OCI-LY1 (cell line): Measurements from ENCODE around the gene ANKMY1.

Experiments
- H2AFZ ChIP-seq: fragments of 200-600 bp; sonication (generic), shearing (Covaris generic); 2 replicates; pipeline ENCODE4 v1.6.0; 2014; ENCODE audit warnings: antibody characterized with exemption, mild to moderate bottlenecking, low read length
- H3F3A ChIP-seq: fragments of 200-600 bp; sonication (generic), shearing (Covaris generic); 2 replicates; pipeline ENCODE4 v1.6.0; 2014; ENCODE audit warnings: mild to moderate bottlenecking, antibody characterized with exemption, low read length, moderate library complexity; ENCODE audit not compliant: insufficient read depth
- H3K27ac ChIP-seq: fragments of 200-600 bp; sonication (generic); 2 replicates; pipeline ENCODE4 v1.5.1; 2014; ENCODE audit warnings: low read length, mixed run types, mild to moderate bottlenecking, low read depth; ENCODE audit not compliant: poor library complexity, severe bottlenecking
- H3K27me3 ChIP-seq: fragments of 200-600 bp; sonication (generic); 2 replicates; pipeline ENCODE4 v1.6.0; 2014; ENCODE audit warnings: antibody characterized with exemption, mild to moderate bottlenecking, low read length, moderate library complexity; ENCODE audit not compliant: insufficient read depth
- H3K36me3 ChIP-seq: fragments of 200-600 bp; sonication (generic); 2 replicates; pipeline ENCODE4 v1.6.1; 2014; ENCODE audit warnings: mild to moderate bottlenecking, antibody characterized with exemption, low read length, moderate library complexity, mixed read lengths; ENCODE audit not compliant: insufficient read depth
- H3K4me1 ChIP-seq: fragments of 200-600 bp; sonication (generic); 2 replicates; pipeline ENCODE4 v1.5.1; 2014; ENCODE audit warnings: mild to moderate bottlenecking, low read length, moderate library complexity; ENCODE audit not compliant: insufficient read depth, severe bottlenecking
- H3K4me2 ChIP-seq: fragments of 200-600 bp; sonication (generic), shearing (Covaris generic); 2 replicates; pipeline ENCODE4 v1.6.1; 2014; ENCODE audit warnings: low read length
- H3K4me3 ChIP-seq: fragments of 200-600 bp; sonication (generic); 2 replicates; pipeline ENCODE4 v1.5.1; 2014; ENCODE audit warnings: low read length, low read depth, mild to moderate bottlenecking, mixed read lengths; ENCODE audit not compliant: poor library complexity, severe bottlenecking
- H3K79me2 ChIP-seq: fragments of 200-600 bp; shearing (Covaris generic); 2 replicates; pipeline ENCODE4 v1.6.1; 2016; ENCODE audit warnings: mixed run types, low read length, mixed read lengths; ENCODE audit not compliant: insufficient read depth
- H3K9ac ChIP-seq: fragments of 200-600 bp; sonication (generic), shearing (Covaris generic); 2 replicates; pipeline ENCODE4 v1.6.1; 2014; ENCODE audit warnings: mild to moderate bottlenecking, low read length, mixed read lengths
- H3K9me2 ChIP-seq: fragments of 200-600 bp; sonication (generic), shearing (Covaris generic); 2 replicates; pipeline ENCODE4 v1.6.1; 2014; ENCODE audit warnings: low read depth, mild to moderate bottlenecking, low read length, mixed read lengths
- H3K9me3 ChIP-seq: fragments of 200-600 bp; shearing (Covaris generic); 2 replicates; pipeline ENCODE4 v1.6.1; 2014; ENCODE audit warnings: low read length, mixed read lengths
- H4K20me1 ChIP-seq: fragments of 200-600 bp; sonication (generic), shearing (Covaris generic); 2 replicates; pipeline ENCODE4 v1.6.0; 2016; ENCODE audit warnings: mild to moderate bottlenecking, low read length; ENCODE audit not compliant: insufficient read depth
- CTCF ChIP-seq: fragments of 200-600 bp; sonication (generic), shearing (Covaris generic); IDR thresholded peaks from 2 replicates; pipeline ENCODE4 v1.5.1; 2017; ENCODE audit warnings: mild to moderate bottlenecking, antibody characterized with exemption, low read length, moderate library complexity, mixed read lengths
- EZH2 ChIP-seq: fragments of 200-600 bp; sonication (generic), shearing (Covaris generic); IDR thresholded peaks from 2 replicates; pipeline ENCODE4 v1.8.0; 2017; ENCODE audit warnings: borderline replicate concordance, mixed run types, mild to moderate bottlenecking, antibody characterized with exemption, low read length, moderate library complexity, mixed read lengths

Gene ANKMY1

GRCh38 chr2:240512666-240513535 lies 44.9 kb downstream of the ANKMY1 start:
- Histone ChIP-seq H3K9me2 (no peaks in the 10 kb centered on the region), H3F3A (no peaks in the 10 kb centered on the region), H3K36me3 (no peaks in the 10 kb centered on the region; the same call in 1 of the 2 replicates), H3K4me3 (no peak overlapping the region), H4K20me1 (no peaks in the 10 kb centered on the region), H2AFZ (no peak overlapping the region), H3K4me1 (no peaks in the 10 kb centered on the region), H3K79me2 (no peaks in the 10 kb centered on the region), H3K27me3 (no peaks in the 10 kb centered on the region), H3K4me2 (no peak overlapping the region), H3K9me3 (no peaks in the 10 kb centered on the region), H3K27ac (no peak overlapping the region), H3K9ac (no peak overlapping the region)
- TF ChIP-seq EZH2 (no peak), CTCF (no peak)

- H3K9ac ChIP-seq, result no peak overlapping the region
- no peak overlapping the region for H3K27ac ChIP-seq
- no peaks in the 10 kb centered on the region for H3K4me1 ChIP-seq
- H3K9me3 ChIP-seq, result no peaks in the 10 kb centered on the region
- H3F3A ChIP-seq, result no peaks in the 10 kb centered on the region
- TF ChIP-seq CTCF, result no peak
- TF ChIP-seq EZH2, result no peak
- H4K20me1 ChIP-seq, result no peaks in the 10 kb centered on the region
- no peaks in the 10 kb centered on the region; the same call in 1 of the 2 replicates for H3K36me3 ChIP-seq
- no peaks in the 10 kb centered on the region for H3K79me2 ChIP-seq
- no peak overlapping the region for H3K4me3 ChIP-seq
- no peak overlapping the region for H3K4me2 ChIP-seq
- H3K9me2 ChIP-seq, result no peaks in the 10 kb centered on the region
- H3K27me3 ChIP-seq, result no peaks in the 10 kb centered on the region
- no peak overlapping the region for H2AFZ ChIP-seq
These were observed 45.7 kb downstream of the ANKMY1 start for GRCh38 chr2:240512109-240512485.

DNA sequence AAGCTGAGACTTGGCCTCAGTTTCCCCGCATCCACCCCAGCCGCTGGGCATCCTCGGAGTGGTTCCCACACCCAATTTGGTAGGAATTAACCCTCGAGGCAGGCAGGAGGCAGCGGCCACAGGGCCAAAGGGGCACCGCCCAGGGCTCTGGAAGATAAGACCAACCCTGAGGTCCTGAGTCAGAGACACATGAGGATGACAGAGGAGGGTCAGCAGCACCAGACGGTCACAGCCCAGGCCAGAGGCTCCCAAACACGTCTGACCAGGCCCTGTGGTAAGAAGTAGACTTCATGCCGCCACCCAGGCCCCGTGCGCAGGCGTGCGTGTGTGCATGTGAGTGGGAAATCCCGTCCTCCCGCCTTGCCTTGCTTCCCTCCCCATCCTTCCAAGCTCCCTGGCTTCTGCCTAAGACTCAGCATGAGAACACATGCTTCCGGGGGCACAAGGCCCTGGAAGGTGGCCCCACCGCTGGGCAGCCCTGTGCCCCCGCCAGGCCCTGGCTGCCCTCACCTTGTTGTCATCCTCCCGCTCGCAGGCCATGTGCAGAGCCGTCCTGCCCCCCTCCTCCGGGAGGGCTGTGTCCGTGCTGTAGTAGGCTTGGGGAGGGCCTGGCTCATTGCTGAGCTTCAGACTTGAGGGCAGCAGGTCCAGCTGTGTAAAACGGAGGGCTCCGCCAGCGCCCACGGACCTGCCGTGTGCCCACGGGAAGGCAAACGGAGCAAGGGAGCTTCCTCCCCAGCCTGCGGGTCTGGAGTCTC lies 46.3 kb downstream of the ANKMY1 start:
- Histone ChIP-seq H3K9me2 (no peaks in the 10 kb centered on the region), H3F3A (no peaks in the 10 kb centered on the region), H3K36me3 (no peaks in the 10 kb centered on the region; the same call in 1 of the 2 replicates), H3K4me1 (no peaks in the 10 kb centered on the region), H3K27me3 (no peaks in the 10 kb centered on the region), H4K20me1 (no peaks in the 10 kb centered on the region), H3K79me2 (no peaks in the 10 kb centered on the region), H3K9me3 (no peaks in the 10 kb centered on the region), H3K9ac (no peak overlapping the region), H3K27ac (no peak overlapping the region), H3K4me2 (no peak overlapping the region), H3K4me3 (no peak overlapping the region), H2AFZ (no peak overlapping the region)
- TF ChIP-seq EZH2, result no peak
- TF ChIP-seq CTCF, result no peak
